ENCODE data around the gene BMPER.
"Not testable (repeated sequence)": the region's sequence is repeated elsewhere in the genome, so short reads cannot be mapped to it uniquely, and the experiment has no call there.

Gene BMPER

DNA sequence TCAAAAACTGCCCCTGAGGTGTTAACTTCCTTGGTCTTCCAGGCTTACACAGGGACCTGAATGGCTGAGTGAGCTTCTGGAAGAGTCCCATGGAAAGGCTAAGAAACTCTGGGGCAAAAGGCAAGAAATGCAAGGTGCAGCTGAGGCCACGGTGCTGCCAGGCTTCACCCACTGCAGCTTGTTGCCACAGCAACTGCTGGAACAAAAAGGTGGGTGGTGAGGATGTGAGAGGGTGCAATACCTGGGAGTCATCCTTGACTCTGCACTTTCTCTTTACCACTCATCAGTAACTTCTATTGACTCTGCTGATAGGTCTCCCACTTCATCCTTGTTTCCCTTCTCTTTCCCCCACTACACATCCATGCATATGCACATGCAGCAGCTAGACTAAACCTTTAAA lies 258.6 kb downstream of the BMPER start:
- H3K9me3 ChIP-seq (ENCODE audit: control insufficient read depth, low read length), result no peaks in the 10 kb centered on the region
- H3K36me3 ChIP-seq (ENCODE audit: control insufficient read depth, insufficient read depth, low read length), result no peaks in the 10 kb centered on the region
- WGBS, 2 experiments, result 94 to 100% methylated on average over 1 of the region's 1 CpG
- H3K27ac ChIP-seq (ENCODE audit: insufficient read depth, low read depth, low read length, poor library complexity, severe bottlenecking), result no peak overlapping the region
- H3K4me3 ChIP-seq (ENCODE audit: insufficient read depth, low read depth, low read length), result no peak overlapping the region
- H3K4me1 ChIP-seq (ENCODE audit: control insufficient read depth, insufficient read depth, low read length), result no peaks in the 10 kb centered on the region
- H3K27me3 ChIP-seq (ENCODE audit: control insufficient read depth, insufficient read depth, low read length, poor library complexity, severe bottlenecking), result no peaks in the 10 kb centered on the region

DNA sequence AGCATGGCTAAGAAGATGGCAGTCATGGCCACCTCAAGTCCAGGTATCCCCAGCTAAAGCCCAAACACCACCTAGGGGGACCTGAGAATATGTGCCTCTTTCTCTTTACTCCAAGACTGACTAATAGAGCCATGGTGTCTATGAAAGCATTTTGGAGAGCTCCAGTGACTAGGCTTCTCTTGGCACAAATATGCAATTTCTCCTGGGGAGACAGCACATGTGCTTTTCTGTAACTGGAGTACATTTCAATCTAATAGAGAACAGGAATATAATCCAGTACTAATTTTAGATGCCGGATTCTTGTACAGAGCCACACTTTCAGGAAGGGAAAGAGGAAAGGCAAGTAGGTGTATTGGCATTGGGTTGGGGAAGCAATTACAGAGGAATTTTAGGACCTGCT lies 260.1 kb downstream of the BMPER start:
- Histone ChIP-seq H3K9me3 (ENCODE audit: control insufficient read depth, low read length) (no peaks in the 10 kb centered on the region), H3K4me1 (ENCODE audit: control insufficient read depth, insufficient read depth, low read length) (no peaks in the 10 kb centered on the region)
- 92 to 100% methylated on average over 1 of the region's 1 CpG for WGBS, 2 experiments

DNA sequence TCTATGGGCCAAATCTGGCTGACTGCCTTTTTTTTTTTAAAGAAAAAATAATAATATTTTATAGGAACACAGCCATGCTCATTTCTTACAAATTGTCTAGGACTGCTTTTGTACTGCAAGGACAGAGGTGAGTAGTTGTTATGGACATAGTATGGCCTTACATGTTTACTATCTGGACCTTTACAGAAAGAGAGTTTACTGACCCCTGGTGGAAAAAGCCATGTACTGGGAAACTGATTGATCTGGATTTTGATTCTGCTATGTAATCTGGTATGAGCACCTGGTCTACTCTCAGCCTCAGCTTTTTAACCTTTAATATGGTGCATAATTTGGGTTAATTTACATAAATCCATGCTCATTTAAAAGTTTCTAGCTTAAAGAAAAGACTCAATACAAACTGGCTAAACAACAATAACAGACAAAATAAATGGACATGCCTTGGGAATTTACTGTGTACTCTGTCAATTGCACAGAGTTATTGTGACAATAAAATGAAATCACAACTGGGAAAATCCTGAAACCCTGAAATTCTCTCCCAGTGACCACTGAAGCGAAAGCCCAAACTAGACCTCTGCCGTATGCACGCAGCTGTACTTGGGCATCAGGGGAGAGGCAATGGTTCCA lies 260.7 kb downstream of the BMPER start:
- Histone ChIP-seq H3K4me1 (ENCODE audit: control insufficient read depth, insufficient read depth, low read length) (no peaks in the 10 kb centered on the region), H3K27me3 (ENCODE audit: control insufficient read depth, insufficient read depth, low read length, poor library complexity, severe bottlenecking) (no peaks in the 10 kb centered on the region), H3K27ac (ENCODE audit: insufficient read depth, low read depth, low read length, poor library complexity, severe bottlenecking) (no peak overlapping the region), H3K4me3 (ENCODE audit: insufficient read depth, low read depth, low read length) (no peak overlapping the region), H3K9me3 (ENCODE audit: control insufficient read depth, low read length) (no peaks in the 10 kb centered on the region), H3K36me3 (ENCODE audit: control insufficient read depth, insufficient read depth, low read length) (no peaks in the 10 kb centered on the region)
- WGBS, 2 experiments, result 58 to 62% methylated on average over 3 of the region's 3 CpGs

More for the DNA sequence above, 260.1 kb downstream of the BMPER start:
- no peak overlapping the region for H3K4me3 ChIP-seq (ENCODE audit: insufficient read depth, low read depth, low read length)
- no peaks in the 10 kb centered on the region for H3K36me3 ChIP-seq (ENCODE audit: control insufficient read depth, insufficient read depth, low read length)
- H3K27me3 ChIP-seq (ENCODE audit: control insufficient read depth, insufficient read depth, low read length, poor library complexity, severe bottlenecking), result no peaks in the 10 kb centered on the region
- no peak overlapping the region for H3K27ac ChIP-seq (ENCODE audit: insufficient read depth, low read depth, low read length, poor library complexity, severe bottlenecking)

DNA sequence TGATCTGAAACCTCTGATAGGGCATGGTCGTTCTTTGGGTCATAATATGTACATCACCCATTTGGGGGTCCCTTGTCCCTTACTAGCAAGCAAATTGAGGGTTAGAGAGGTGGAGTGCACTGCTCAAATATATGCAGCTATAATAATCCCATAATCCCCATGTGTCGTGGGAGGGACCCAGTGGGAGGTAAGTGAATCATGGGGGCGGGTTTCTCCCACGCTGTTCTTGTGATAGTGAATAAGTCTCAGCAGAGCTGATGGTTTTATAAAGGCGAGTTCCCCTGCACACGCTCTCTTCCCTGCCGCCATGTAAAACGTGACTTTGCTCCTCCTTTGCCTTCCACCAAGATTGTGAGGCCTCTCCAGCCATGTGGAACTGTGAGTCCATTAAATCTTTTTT lies 262.7 kb downstream of the BMPER start:
- no peaks in the 10 kb centered on the region for H3K9me3 ChIP-seq (ENCODE audit: control insufficient read depth, low read length)
- WGBS, 2 experiments, result 91 to 93% methylated on average over 8 of the region's 8 CpGs
- no peak overlapping the region for H3K4me3 ChIP-seq (ENCODE audit: insufficient read depth, low read depth, low read length)
- H3K4me1 ChIP-seq (ENCODE audit: control insufficient read depth, insufficient read depth, low read length), result no peaks in the 10 kb centered on the region
- no peak overlapping the region for H3K27ac ChIP-seq (ENCODE audit: insufficient read depth, low read depth, low read length, poor library complexity, severe bottlenecking)
- H3K36me3 ChIP-seq (ENCODE audit: control insufficient read depth, insufficient read depth, low read length), result no peaks in the 10 kb centered on the region
- H3K27me3 ChIP-seq (ENCODE audit: control insufficient read depth, insufficient read depth, low read length, poor library complexity, severe bottlenecking), result no peaks in the 10 kb centered on the region

DNA sequence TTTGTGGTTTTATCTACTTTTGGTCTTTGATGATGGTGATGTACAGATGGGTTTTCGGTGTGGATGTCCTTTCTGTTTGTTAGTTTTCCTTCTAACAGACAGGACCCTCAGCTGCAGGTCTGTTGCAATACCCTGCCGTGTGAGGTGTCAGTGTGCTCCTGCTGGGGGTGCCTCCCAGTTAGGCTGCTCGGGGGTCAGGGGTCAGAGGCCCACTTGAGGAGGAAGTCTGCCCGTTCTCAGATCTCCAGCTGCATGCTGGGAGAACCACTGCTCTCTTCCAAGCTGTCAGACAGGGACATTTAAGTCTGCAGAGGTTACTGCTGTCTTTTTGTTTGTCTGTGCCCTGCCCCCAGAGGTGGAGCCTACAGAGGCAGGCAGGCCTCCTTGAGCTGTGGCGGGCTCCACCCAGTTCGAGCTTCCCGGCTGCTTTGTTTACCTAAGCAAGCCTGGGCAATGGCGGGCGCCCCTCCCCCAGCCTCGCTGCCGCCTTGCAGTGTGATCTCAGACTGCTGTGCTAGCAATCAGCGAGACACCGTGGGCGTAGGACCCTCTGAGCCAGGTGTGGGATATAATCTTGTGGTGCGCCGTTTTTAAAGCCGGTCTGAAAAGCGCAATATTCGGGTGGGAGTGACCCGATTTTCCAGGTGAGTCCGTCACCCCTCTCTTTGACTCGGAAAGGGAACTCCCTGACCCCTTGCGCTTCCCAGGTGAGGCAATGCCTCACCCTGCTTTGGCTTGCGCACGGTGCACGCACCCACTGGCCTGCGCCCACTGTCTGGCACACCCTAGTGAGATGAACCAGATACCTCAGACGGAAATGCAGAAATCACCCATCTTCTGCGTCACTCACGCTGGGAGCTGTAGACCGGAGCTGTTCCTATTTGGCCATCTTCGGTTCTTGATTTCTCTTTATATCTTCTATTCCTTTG lies 269.6 kb downstream of the BMPER start:
- not testable (repeated sequence) for H3K4me1 ChIP-seq (ENCODE audit: control insufficient read depth, insufficient read depth, low read length); H3K9me3 ChIP-seq (ENCODE audit: control insufficient read depth, low read length); H3K27ac ChIP-seq (ENCODE audit: insufficient read depth, low read depth, low read length, poor library complexity, severe bottlenecking); H3K36me3 ChIP-seq (ENCODE audit: control insufficient read depth, insufficient read depth, low read length); H3K4me3 ChIP-seq (ENCODE audit: insufficient read depth, low read depth, low read length); H3K27me3 ChIP-seq (ENCODE audit: control insufficient read depth, insufficient read depth, low read length, poor library complexity, severe bottlenecking)
- 65 to 70% methylated on average over 29 to 30 of the region's 32 CpGs for WGBS, 2 experiments

DNA sequence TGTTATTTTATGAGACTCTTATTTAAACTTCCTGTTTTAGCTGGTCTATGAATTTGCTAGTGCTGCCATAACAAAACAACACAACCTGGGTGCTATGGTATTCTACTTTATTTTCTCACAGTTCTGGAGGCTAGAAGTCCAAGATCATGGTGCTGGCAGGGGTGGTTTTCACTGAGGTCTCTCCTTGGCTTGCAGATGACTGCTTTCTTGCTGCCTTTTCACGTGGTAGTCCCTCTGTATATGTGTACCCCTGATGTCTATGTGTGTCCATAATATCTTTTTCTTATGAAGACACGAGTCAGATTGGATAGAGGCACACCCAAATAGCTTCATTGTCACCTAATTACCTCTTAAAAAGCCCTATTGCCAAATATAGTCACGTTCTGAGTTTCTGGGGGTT lies 270.5 kb downstream of the BMPER start:
- 83 to 94% methylated on average over 2 to 3 of the region's 3 CpGs for WGBS, 2 experiments
- no peak overlapping the region for H3K4me3 ChIP-seq (ENCODE audit: insufficient read depth, low read depth, low read length)
- H3K4me1 ChIP-seq (ENCODE audit: control insufficient read depth, insufficient read depth, low read length), result no peaks in the 10 kb centered on the region
- H3K36me3 ChIP-seq (ENCODE audit: control insufficient read depth, insufficient read depth, low read length), result no peaks in the 10 kb centered on the region
- no peaks in the 10 kb centered on the region for H3K27me3 ChIP-seq (ENCODE audit: control insufficient read depth, insufficient read depth, low read length, poor library complexity, severe bottlenecking)
- H3K9me3 ChIP-seq (ENCODE audit: control insufficient read depth, low read length), result no peaks in the 10 kb centered on the region
- H3K27ac ChIP-seq (ENCODE audit: insufficient read depth, low read depth, low read length, poor library complexity, severe bottlenecking), result no peak overlapping the region

DNA sequence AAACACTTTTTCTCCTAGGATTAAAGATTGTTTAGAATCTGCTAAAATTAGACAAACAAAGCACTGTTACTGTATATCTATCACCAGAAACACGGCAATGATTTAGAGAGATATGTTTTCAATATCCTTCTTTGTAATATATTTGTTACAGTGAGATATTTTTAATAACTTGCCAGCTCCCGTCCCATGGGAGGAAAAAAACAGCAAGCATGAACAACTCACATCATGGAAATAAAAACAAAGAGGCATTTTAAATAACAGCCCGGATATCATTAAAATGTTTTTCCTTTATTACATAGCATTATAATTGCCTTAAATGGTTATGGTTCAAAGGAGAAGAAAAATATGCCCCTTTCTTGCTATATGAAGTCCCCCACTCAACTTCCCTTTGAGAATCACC lies 272.1 kb downstream of the BMPER start:
- Histone ChIP-seq H3K9me3 (ENCODE audit: control insufficient read depth, low read length) (no peaks in the 10 kb centered on the region), H3K36me3 (ENCODE audit: control insufficient read depth, insufficient read depth, low read length) (no peaks in the 10 kb centered on the region), H3K4me1 (ENCODE audit: control insufficient read depth, insufficient read depth, low read length) (no peaks in the 10 kb centered on the region), H3K27me3 (ENCODE audit: control insufficient read depth, insufficient read depth, low read length, poor library complexity, severe bottlenecking) (no peaks in the 10 kb centered on the region), H3K4me3 (ENCODE audit: insufficient read depth, low read depth, low read length) (no peak overlapping the region), H3K27ac (ENCODE audit: insufficient read depth, low read depth, low read length, poor library complexity, severe bottlenecking) (no peak overlapping the region)
- 100% methylated on average over 1 of the region's 3 CpGs; no CpG with 5 or more reads in 1 of the 2 experiments for WGBS, 2 experiments

DNA sequence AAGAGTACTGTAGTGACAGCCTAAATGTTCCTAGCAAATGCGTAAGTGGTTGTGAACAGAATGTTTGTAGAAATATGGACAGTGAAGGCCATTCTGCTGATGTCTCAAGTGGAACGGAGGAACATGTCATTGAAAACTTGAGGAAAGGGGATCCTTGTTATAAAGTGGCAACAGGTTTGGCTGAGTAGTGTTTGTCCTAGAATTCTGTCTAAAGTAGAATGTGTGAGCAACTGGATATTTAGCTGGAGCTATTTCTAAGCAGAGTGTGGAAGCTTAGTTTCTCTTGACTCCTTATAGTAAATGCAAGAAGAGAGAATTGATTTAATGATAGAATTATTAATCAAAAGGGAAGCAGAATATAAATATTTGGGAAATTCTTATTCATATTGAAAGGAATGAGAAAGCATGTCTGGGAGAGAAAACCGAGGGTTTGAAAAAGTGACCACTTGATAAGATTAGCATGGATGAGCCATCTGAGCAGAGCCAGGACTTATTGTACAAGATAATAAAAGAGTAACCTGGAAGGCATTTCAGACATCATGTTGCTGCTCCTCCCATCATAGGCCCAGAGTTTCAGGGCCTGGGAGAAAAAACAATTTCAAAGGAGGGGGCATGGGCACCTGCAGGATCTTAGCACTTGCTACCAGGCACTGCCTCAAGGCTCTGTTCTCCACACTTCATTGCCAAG lies 276.1 kb downstream of the BMPER start:
- Histone ChIP-seq H3K27me3 (ENCODE audit: control insufficient read depth, insufficient read depth, low read length, poor library complexity, severe bottlenecking) (no peaks in the 10 kb centered on the region), H3K4me3 (ENCODE audit: insufficient read depth, low read depth, low read length) (no peak overlapping the region), H3K4me1 (ENCODE audit: control insufficient read depth, insufficient read depth, low read length) (no peaks in the 10 kb centered on the region), H3K9me3 (ENCODE audit: control insufficient read depth, low read length) (no peaks in the 10 kb centered on the region), H3K36me3 (ENCODE audit: control insufficient read depth, insufficient read depth, low read length) (no peaks in the 10 kb centered on the region), H3K27ac (ENCODE audit: insufficient read depth, low read depth, low read length, poor library complexity, severe bottlenecking) (no peak overlapping the region)
- WGBS, 2 experiments, result 95% methylated on average over 3 of the region's 3 CpGs

DNA sequence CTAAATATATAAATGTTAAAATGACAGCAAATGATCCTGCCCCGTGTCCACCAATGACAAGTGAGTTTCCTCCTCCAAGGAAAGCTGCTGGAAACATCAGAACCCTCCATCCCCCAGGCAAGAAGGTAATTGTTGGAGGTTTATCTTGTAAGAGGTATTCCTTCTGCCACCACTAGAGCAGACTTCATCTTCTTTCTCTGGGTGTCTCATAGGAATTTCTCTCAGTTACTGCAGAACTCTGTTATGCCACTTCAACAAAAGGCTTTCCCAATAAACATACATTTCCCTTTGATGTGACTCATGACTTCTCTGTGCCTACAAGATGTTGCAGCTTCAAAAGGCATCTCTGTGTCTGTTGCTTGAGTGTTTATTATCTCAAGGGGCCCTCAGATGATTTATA lies 279.1 kb downstream of the BMPER start:
- Histone ChIP-seq H3K4me3 (ENCODE audit: insufficient read depth, low read depth, low read length) (no peak overlapping the region), H3K9me3 (ENCODE audit: control insufficient read depth, low read length) (no peaks in the 10 kb centered on the region), H3K27me3 (ENCODE audit: control insufficient read depth, insufficient read depth, low read length, poor library complexity, severe bottlenecking) (no peaks in the 10 kb centered on the region), H3K4me1 (ENCODE audit: control insufficient read depth, insufficient read depth, low read length) (no peaks in the 10 kb centered on the region), H3K36me3 (ENCODE audit: control insufficient read depth, insufficient read depth, low read length) (no peaks in the 10 kb centered on the region), H3K27ac (ENCODE audit: insufficient read depth, low read depth, low read length, poor library complexity, severe bottlenecking) (no peak overlapping the region)
- WGBS, 2 experiments, result 100% methylated on average over 1 of the region's 1 CpG; no CpG with 5 or more reads in 1 of the 2 experiments

DNA sequence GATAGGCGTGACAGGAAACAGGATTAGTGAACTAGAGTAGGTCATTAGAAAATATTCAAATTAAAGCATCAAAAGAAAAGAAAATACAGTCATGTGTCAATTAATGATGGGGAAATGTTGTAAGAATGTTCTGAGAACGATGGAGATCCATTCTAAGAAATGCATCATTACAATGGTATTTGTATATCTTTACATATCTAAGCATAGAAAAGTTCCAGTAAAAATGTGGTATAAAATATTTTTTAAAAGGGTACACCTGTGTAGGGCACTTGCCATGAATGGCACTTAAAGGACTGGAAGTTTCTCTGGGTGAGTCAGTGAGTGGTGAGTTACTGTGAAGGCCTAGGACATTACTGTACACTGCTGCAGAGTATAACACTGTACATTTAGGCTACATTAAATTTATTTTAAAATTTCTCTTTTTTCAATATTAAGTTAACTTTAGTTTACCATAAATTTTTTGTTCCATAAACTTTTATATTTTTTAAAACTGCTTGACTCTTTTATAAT lies 282.5 kb downstream of the BMPER start:
- H3K4me1 ChIP-seq (ENCODE audit: control insufficient read depth, insufficient read depth, low read length), result peaks cover 7% of the 10 kb centered on the region
- H3K9me3 ChIP-seq (ENCODE audit: control insufficient read depth, low read length), result no peaks in the 10 kb centered on the region
- H3K4me3 ChIP-seq (ENCODE audit: insufficient read depth, low read depth, low read length), result no peak overlapping the region
- no peak overlapping the region for H3K27ac ChIP-seq (ENCODE audit: insufficient read depth, low read depth, low read length, poor library complexity, severe bottlenecking)
- H3K36me3 ChIP-seq (ENCODE audit: control insufficient read depth, insufficient read depth, low read length), result no peaks in the 10 kb centered on the region
- WGBS, 2 experiments, result 86 to 89% methylated on average over 1 to 2 of the region's 2 CpGs
- no peaks in the 10 kb centered on the region for H3K27me3 ChIP-seq (ENCODE audit: control insufficient read depth, insufficient read depth, low read length, poor library complexity, severe bottlenecking)
